ENCODE results near the gene PRM3. TPM values are rescaled to one million over a fixed set of nuclear protein-coding genes. Genes with fewer than 3 reads are reported as not detected.

PRM3 gene
- total and polyA plus RNA-seq, 2 of the 8 experiments (the other 6 are each of a cell fraction or from before 2014, with no cell fraction given): not detected

DNA sequence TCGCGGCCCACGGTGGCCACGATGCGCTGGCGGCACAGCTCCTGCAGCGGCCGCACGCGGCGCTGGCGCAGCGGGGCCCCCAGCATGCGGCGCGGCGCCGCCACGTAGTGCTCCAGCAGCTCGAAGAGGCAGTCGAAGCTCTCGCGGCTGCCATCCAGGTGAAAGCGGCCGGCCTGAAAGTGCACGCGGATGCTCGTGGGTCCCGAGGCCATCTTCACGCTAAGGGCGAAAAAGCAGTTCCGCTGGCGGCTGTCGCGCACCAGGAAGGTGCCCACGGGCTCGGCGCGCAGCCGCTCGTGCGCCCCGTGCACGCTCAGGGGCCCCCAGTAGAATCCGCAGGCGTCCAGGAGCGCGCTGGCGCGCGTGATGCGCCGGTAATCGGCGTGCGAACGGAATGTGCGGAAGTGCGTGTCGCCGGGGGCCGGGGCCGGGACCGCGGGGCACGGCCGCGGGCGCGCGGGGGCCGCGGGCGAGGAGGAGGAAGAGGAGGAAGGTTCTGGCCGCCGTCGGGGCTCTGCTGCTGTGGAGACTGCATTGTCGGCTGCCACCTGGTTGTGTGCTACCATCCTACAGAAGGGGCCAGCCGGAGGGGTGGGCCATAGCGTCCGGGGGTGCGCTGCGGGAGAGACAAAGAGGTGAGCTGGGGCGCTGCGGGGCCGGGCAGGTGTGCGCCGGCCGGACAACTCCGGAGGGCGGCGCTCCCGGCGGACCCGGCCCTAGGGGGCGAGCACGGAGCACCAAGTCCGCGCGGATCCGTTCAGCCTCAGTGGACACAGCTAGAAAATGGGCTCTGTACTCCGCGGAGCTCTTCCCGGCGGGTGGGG, 18.3 kb downstream of the PRM3 start (continued):
- TF ChIP-seq, protein P1, sequence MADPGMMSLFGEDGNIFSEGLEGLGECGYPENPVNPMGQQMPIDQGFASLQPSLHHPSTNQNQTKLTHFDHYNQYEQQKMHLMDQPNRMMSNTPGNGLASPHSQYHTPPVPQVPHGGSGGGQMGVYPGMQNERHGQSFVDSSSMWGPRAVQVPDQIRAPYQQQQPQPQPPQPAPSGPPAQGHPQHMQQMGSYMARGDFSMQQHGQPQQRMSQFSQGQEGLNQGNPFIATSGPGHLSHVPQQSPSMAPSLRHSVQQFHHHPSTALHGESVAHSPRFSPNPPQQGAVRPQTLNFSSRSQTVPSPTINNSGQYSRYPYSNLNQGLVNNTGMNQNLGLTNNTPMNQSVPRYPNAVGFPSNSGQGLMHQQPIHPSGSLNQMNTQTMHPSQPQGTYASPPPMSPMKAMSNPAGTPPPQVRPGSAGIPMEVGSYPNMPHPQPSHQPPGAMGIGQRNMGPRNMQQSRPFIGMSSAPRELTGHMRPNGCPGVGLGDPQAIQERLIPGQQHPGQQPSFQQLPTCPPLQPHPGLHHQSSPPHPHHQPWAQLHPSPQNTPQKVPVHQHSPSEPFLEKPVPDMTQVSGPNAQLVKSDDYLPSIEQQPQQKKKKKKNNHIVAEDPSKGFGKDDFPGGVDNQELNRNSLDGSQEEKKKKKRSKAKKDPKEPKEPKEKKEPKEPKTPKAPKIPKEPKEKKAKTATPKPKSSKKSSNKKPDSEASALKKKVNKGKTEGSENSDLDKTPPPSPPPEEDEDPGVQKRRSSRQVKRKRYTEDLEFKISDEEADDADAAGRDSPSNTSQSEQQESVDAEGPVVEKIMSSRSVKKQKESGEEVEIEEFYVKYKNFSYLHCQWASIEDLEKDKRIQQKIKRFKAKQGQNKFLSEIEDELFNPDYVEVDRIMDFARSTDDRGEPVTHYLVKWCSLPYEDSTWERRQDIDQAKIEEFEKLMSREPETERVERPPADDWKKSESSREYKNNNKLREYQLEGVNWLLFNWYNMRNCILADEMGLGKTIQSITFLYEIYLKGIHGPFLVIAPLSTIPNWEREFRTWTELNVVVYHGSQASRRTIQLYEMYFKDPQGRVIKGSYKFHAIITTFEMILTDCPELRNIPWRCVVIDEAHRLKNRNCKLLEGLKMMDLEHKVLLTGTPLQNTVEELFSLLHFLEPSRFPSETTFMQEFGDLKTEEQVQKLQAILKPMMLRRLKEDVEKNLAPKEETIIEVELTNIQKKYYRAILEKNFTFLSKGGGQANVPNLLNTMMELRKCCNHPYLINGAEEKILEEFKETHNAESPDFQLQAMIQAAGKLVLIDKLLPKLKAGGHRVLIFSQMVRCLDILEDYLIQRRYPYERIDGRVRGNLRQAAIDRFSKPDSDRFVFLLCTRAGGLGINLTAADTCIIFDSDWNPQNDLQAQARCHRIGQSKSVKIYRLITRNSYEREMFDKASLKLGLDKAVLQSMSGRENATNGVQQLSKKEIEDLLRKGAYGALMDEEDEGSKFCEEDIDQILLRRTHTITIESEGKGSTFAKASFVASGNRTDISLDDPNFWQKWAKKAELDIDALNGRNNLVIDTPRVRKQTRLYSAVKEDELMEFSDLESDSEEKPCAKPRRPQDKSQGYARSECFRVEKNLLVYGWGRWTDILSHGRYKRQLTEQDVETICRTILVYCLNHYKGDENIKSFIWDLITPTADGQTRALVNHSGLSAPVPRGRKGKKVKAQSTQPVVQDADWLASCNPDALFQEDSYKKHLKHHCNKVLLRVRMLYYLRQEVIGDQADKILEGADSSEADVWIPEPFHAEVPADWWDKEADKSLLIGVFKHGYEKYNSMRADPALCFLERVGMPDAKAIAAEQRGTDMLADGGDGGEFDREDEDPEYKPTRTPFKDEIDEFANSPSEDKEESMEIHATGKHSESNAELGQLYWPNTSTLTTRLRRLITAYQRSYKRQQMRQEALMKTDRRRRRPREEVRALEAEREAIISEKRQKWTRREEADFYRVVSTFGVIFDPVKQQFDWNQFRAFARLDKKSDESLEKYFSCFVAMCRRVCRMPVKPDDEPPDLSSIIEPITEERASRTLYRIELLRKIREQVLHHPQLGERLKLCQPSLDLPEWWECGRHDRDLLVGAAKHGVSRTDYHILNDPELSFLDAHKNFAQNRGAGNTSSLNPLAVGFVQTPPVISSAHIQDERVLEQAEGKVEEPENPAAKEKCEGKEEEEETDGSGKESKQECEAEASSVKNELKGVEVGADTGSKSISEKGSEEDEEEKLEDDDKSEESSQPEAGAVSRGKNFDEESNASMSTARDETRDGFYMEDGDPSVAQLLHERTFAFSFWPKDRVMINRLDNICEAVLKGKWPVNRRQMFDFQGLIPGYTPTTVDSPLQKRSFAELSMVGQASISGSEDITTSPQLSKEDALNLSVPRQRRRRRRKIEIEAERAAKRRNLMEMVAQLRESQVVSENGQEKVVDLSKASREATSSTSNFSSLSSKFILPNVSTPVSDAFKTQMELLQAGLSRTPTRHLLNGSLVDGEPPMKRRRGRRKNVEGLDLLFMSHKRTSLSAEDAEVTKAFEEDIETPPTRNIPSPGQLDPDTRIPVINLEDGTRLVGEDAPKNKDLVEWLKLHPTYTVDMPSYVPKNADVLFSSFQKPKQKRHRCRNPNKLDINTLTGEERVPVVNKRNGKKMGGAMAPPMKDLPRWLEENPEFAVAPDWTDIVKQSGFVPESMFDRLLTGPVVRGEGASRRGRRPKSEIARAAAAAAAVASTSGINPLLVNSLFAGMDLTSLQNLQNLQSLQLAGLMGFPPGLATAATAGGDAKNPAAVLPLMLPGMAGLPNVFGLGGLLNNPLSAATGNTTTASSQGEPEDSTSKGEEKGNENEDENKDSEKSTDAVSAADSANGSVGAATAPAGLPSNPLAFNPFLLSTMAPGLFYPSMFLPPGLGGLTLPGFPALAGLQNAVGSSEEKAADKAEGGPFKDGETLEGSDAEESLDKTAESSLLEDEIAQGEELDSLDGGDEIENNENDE (IDR thresholded peaks at IDR 0.05; ENCODE audit: insufficient replicate concordance, low read length): no peak
- TF ChIP-seq ASH2L (IDR thresholded peaks at IDR 0.05; ENCODE audit: low read length): peak; percentile 49
- TF ChIP-seq CREB1 (IDR thresholded peaks at IDR 0.05): no peak
- TF ChIP-seq TAF1 (IDR thresholded peaks at IDR 0.05; ENCODE audit: low read depth, low read length): no peak
- peak; percentile 37 for TF ChIP-seq POLR2AphosphoS5 (IDR thresholded peaks at IDR 0.05; ENCODE audit: low read depth, low read length)
- TF ChIP-seq SIX5 (IDR thresholded peaks at IDR 0.05; ENCODE audit: low read depth, low read length): no peak
- TF ChIP-seq EZH2 (IDR thresholded peaks at IDR 0.05; ENCODE audit: low read depth, low read length, severe bottlenecking): no peak
- TF ChIP-seq CBX5 (IDR thresholded peaks at IDR 0.05; ENCODE audit: low read depth, low read length): no peak
- TF ChIP-seq TEAD4 (IDR thresholded peaks at IDR 0.05; ENCODE audit: low read depth, low read length): no peak
- no peak for TF ChIP-seq SP4 (IDR thresholded peaks at IDR 0.05; ENCODE audit: low read length)
- TF ChIP-seq, protein P2, sequence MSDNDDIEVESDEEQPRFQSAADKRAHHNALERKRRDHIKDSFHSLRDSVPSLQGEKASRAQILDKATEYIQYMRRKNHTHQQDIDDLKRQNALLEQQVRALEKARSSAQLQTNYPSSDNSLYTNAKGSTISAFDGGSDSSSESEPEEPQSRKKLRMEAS (IDR thresholded peaks at IDR 0.05): peak; percentile 63
